Right forelimb (tissue), 1 donor: ENCODE measurements around the gene NEDD4.
"Not testable (repeated sequence)": the region's sequence is repeated elsewhere in the genome, so short reads cannot be mapped to it uniquely, and the experiment has no call there.

Source experiments
- DNase-seq: peaks from one replicate; pipeline ENCODE4 v3.0.0-alpha.2; 2018

Gene NEDD4

GRCh38 chr15:55879181-55879580 is 114.2 kb downstream of the NEDD4 start:
- DNase-seq, result no peak

- no peak for DNase-seq
Measured at GRCh38 chr15:55873024-55873720, 120.2 kb downstream of the NEDD4 start.

- DNase-seq, result no peak
Measured at GRCh38 chr15:55872471-55872870, 120.9 kb downstream of the NEDD4 start.

GRCh38 chr15:55869660-55870059 is 123.8 kb downstream of the NEDD4 start:
- DNase-seq, result no peak

GRCh38 chr15:55868707-55869106 is 124.7 kb downstream of the NEDD4 start:
- no peak for DNase-seq

- DNase-seq, result not testable (repeated sequence)
Measured at GRCh38 chr15:55868291-55868690, 125.1 kb downstream of the NEDD4 start.

GRCh38 chr15:55863911-55864310 is 129.5 kb downstream of the NEDD4 start:
- no peak for DNase-seq

GRCh38 chr15:55861115-55861514 is 132.3 kb downstream of the NEDD4 start:
- no peak for DNase-seq

- no peak for DNase-seq
Measured at GRCh38 chr15:55860468-55860867, 132.9 kb downstream of the NEDD4 start.

- no peak for DNase-seq
Measured at GRCh38 chr15:55859681-55860080, 133.7 kb downstream of the NEDD4 start.

GRCh38 chr15:55858661-55859060 is 134.8 kb downstream of the NEDD4 start:
- DNase-seq, result no peak

GRCh38 chr15:55856506-55857164 is 136.8 kb downstream of the NEDD4 start:
- DNase-seq, result no peak

- DNase-seq, result no peak
Measured at GRCh38 chr15:55853134-55853533, 140.3 kb downstream of the NEDD4 start.

- DNase-seq, result no peak
Measured at GRCh38 chr15:55846116-55846707, 147.2 kb downstream of the NEDD4 start.

GRCh38 chr15:55842897-55843296 is 150.5 kb downstream of the NEDD4 start:
- DNase-seq, result not testable (repeated sequence)

- no peak for DNase-seq
Measured at GRCh38 chr15:55835866-55836265, 157.5 kb downstream of the NEDD4 start.

GRCh38 chr15:55834331-55834730 is 159.1 kb downstream of the NEDD4 start:
- no peak for DNase-seq

GRCh38 chr15:55829826-55830225 is 163.6 kb downstream of the NEDD4 start:
- no peak for DNase-seq

GRCh38 chr15:55827955-55828354 is 165.5 kb downstream of the NEDD4 start:
- no peak for DNase-seq

- DNase-seq, result no peak
Measured at GRCh38 chr15:55827204-55827603, 166.2 kb downstream of the NEDD4 start.

- DNase-seq, result no peak
Measured at GRCh38 chr15:55824857-55825613, 168.4 kb downstream of the NEDD4 start.

GRCh38 chr15:55823699-55824340 is 169.6 kb downstream of the NEDD4 start:
- DNase-seq, result no peak

- no peak for DNase-seq
Measured at GRCh38 chr15:55823191-55823670, 170.2 kb downstream of the NEDD4 start.
